Adrenal gland (tissue), 12 donors: ENCODE measurements around the gene PPIL3. TPM values are rescaled to one million over a fixed set of nuclear protein-coding genes. Genes with fewer than 3 reads are reported as not detected.
A peak's percentile ranks its signal among the peaks of the same experiment; 100 is the strongest.

Experiments used
- DNase-seq, 7 donors: peaks; one replicate each; pipeline ENCODE4 v3.0.0-alpha.2; 2019 to 2020
- H3K27ac ChIP-seq, 5 donors: fragments of 200-600 bp; sonication (generic) in 4 of 5; 1 replicate in 3 of 5; 2 replicates in 2 of 5; pipeline versions ENCODE4 v1.5.1 to v1.8.0; 2016 to 2020; ENCODE audit warnings: mild to moderate bottlenecking in 1 of 5
- H3K27me3 ChIP-seq: fragments of 200-600 bp; 2 replicates; pipeline ENCODE4 v1.8.0; 2021
- H3K36me3 ChIP-seq, 2 donors: fragments of 200-600 bp; replicated peaks in 1 of 2; 1 replicate in 1 of 2; 2 replicates in 1 of 2; pipeline versions ENCODE4 v1.5.1 to v1.8.0; 2018 to 2022
- H3K4me1 ChIP-seq, 2 donors: fragments of 200-600 bp; replicated peaks in 1 of 2; 1 replicate in 1 of 2; 2 replicates in 1 of 2; pipeline versions ENCODE4 v1.5.1 to v1.8.0; 2018 to 2021
- H3K4me3 ChIP-seq, 4 donors: fragments of 200-600 bp; sonication (generic) in 3 of 4; one replicate each; pipeline ENCODE4 v1.5.1; 2016 to 2018
- H3K9me3 ChIP-seq, 3 donors: fragments of 200-600 bp; sonication (generic) in 1 of 3; replicated peaks in 1 of 3; 1 replicate in 2 of 3; 2 replicates in 1 of 3; pipeline versions ENCODE4 v1.5.1 to v1.8.0; 2016 to 2021
- POLR2A ChIP-seq, 2 donors: fragments of 450-650 bp; IDR thresholded peaks; one replicate each; pipeline ENCODE4 v1.6.1; 2017; ENCODE audit warnings: antibody characterized with exemption in 2 of 2, mild to moderate bottlenecking in 2 of 2, moderate library complexity in 1 of 2
- WGBS, 4 donors: extraction: QIAGEN DNeasy Blood & Tissue Kit in 2 of 4; methylation state at CpG; one replicate each; pipeline versions ENCODE4 v1.1.5 to v1.1.7; 2013 to 2017; 5-methylcytosine and 5-hydroxymethylcytosine counted together
- intact Hi-C, 2 donors: fragments of 100-400 bp; cut with DNase I; formaldehyde crosslinking; loops; one replicate each; pipeline versions ENCODE4 v1.14.1 to v1.15.0; 2022 to 2023
- polyA plus RNA-seq, 3 donors: library from polyadenylated mRNA; stranded (reverse); fragments of 200-250 nt in 2 of 3; fragments of 350-450 nt in 1 of 3; fragmentation: Illumina TruSeq in 1 of 3; extraction: RNeasy Lipid Tissue Mini Kit (QIAGEN cat#74804) in 1 of 3; gene quantifications; one replicate each; pipeline ENCODE4 v1.2.3, GENCODE V29; 2013 to 2014
- total RNA-seq, 9 donors: library from RNA; depleted of rRNA in 4 of 9; stranded (reverse); fragments of >200 nt in 4 of 9; fragments of 120-200 nt in 1 of 9; fragmentation: NEBNext Ultra II Directional in 1 of 9; extraction: Animal tissue kit (Norgen Biotek cat#: 25700) in 1 of 9; gene quantifications; one replicate each; pipeline versions ENCODE4 v1.1.0 to v1.2.4, GENCODE V29; 2013 to 2023
- TF ChIP-seq, protein P1 (sequence below), 6 experiments: fragments of 450-650 bp in 4 of 6; fragments of 200-600 bp in 2 of 6; sonication (generic) in 1 of 6; IDR thresholded peaks; 1 replicate in 5 of 6; 2 replicates in 1 of 6; pipeline versions ENCODE4 v1.5.1 to v1.8.0; 2016 to 2021; ENCODE audit warnings: antibody characterized with exemption in 6 of 6, mild to moderate bottlenecking in 2 of 6, moderate library complexity in 1 of 6
- donor health status: healthy with polysubstance abuse.
- donor health status: Bipolar disorder and iron deficiency.
- donor health status: DM: yes; HTN: yes; CAD: no.
- donor health status: DM: no; HTN: no; CAD: no.
- donor health status: DM: no; HTN: no; CAD: no.
- donor health status: DM: yes; HTN: yes; CAD: no.

Gene PPIL3
- total and polyA plus RNA-seq, 12 donors = 13.2 to 186 (median 31.6) TPM

- intact Hi-C loops = no loop called here
- Histone ChIP-seq H3K4me1 (peaks cover 9 to 24% of the 10 kb centered on the region in 2 donors), H3K27ac (no peak overlapping the region), H3K36me3 (peaks cover 0 to 12% of the 10 kb centered on the region in 2 donors), H3K27me3 (no peaks in the 10 kb centered on the region), H3K9me3 (no peaks in the 10 kb centered on the region), H3K4me3 (no peak overlapping the region)
- 85 to 97% (median 93%) methylated on average over 1 to 2 of the region's 2 CpGs for WGBS, 4 donors
- TF ChIP-seq POLR2A (IDR thresholded peaks at IDR 0.05) = no peak
- TF ChIP-seq, protein P1, sequence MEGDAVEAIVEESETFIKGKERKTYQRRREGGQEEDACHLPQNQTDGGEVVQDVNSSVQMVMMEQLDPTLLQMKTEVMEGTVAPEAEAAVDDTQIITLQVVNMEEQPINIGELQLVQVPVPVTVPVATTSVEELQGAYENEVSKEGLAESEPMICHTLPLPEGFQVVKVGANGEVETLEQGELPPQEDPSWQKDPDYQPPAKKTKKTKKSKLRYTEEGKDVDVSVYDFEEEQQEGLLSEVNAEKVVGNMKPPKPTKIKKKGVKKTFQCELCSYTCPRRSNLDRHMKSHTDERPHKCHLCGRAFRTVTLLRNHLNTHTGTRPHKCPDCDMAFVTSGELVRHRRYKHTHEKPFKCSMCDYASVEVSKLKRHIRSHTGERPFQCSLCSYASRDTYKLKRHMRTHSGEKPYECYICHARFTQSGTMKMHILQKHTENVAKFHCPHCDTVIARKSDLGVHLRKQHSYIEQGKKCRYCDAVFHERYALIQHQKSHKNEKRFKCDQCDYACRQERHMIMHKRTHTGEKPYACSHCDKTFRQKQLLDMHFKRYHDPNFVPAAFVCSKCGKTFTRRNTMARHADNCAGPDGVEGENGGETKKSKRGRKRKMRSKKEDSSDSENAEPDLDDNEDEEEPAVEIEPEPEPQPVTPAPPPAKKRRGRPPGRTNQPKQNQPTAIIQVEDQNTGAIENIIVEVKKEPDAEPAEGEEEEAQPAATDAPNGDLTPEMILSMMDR (IDR thresholded peaks at IDR 0.05) = no peak
- DNase-seq = no peak
Observed at GRCh38 chr2:200869014-200869413, 19.9 kb downstream of the PPIL3 start.

DNA sequence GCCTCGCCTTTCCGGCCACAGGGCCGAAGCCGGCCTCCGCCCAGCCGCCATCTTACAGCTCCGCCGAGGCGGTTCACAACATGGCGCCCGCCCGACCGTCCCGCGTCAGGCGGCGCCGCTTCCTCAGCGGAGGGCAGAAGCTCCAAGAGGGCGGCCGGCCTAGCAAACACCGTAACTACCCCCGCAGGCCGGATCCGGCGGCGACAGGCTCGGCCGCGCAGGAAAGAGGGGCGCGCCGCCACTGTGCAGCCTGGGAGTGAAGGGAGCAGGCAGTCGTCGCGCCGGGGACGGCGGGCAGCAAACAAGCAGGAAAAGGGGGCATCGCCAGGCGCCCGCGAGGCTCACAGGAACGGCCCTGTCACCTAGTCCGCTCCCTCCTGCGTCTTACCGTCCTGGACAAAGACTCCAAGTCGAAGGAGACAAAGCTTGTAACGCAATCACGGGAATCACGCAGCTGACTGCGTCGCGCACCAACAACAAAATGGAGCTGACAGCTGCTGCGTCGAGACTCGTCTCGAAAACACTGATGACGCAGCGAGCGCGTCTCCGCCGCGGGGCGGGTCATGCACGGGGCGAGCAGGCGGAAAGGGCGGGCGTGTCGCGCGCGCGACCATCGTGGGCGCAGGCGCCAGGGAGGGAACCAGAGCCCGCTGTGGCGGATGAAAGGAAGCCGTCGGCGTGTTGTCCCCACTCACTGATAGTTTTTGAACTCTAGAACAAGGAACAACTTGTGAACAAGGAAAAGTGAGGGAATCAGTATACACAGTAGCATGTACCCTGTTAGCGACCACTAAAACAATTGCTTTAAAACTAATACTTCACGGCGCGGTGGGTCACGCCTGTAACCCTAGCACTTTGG is 24.5 kb downstream of the PPIL3 start, which contains the start of gene CLK1:
TSS of gene CLK1 (minus strand) at position 483 of the 859 bp plus-strand sequence. CDS start 2,796 bp downstream, outside the sequence.
- Histone ChIP-seq H3K4me1 (peaks cover 34 to 46% of the 10 kb centered on the region in 2 donors), H3K9me3 (no peaks in the 10 kb centered on the region), H3K36me3 (peaks cover 0 to 5% of the 10 kb centered on the region in 2 donors), H3K4me3 (peak within 1 kb of the TSS; percentile 62 to 95 (median 88)), H3K27me3 (no peaks in the 10 kb centered on the region), H3K27ac (peak within 1 kb of the TSS; percentile 99 to 100 (median 100))
- peak; percentile 96 to 99 (median 97) for DNase-seq
- TF ChIP-seq POLR2A (IDR thresholded peaks at IDR 0.05) = peak; percentile 98 to 100
- TF ChIP-seq, protein P1 (IDR thresholded peaks at IDR 0.05) = peak in 1 of 6 experiments; percentile 7
- 1 to 2% (median 1%) methylated on average over 26 to 89 of the region's 89 CpGs for WGBS, 4 donors
- intact Hi-C loops = loop anchor here in 1 of 2 donors (5.0 kb wide), 1 partner anchor 47 kb away; no protein-coding TSS in a partner anchor

DNA sequence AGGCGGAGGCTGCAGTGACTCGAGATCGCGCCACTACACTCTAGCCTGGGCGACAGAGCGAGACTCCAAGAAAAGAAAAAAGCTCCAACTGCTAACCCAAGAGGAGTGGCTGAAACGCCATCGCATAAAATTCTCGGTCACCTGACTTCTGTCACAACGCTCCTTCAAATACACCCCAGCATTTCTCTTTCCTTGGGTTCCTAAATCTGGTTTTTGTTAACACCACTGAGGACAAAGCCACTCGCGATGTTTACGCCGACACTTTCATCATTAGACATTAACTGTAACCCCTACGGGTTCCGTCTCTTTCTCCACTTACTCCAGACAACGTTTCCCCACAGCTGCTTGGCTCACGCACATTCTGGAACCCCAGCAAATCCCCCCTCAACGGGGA is 25.1 kb downstream of the PPIL3 start:
- peak in 4 of 7 donors; percentile 34 to 69 (median 46) for DNase-seq
- peaks cover 0 to 11% of the 10 kb centered on the region in 2 donors for H3K36me3 ChIP-seq
- TF ChIP-seq POLR2A (IDR thresholded peaks at IDR 0.05) = no peak
- TF ChIP-seq, protein P1 (IDR thresholded peaks at IDR 0.05) = no peak
- no peaks in the 10 kb centered on the region for H3K9me3 ChIP-seq
- H3K4me1 ChIP-seq = peaks cover 38 to 53% of the 10 kb centered on the region in 2 donors
- peak overlapping the region; percentile 62 to 95 (median 88) for H3K4me3 ChIP-seq
- peak overlapping the region; percentile 99 to 100 (median 100) for H3K27ac ChIP-seq
- intact Hi-C loops = loop anchor here in 1 of 2 donors (5.0 kb wide), 1 partner anchor 46 kb away; no protein-coding TSS in a partner anchor
- H3K27me3 ChIP-seq = no peaks in the 10 kb centered on the region
- 0 to 1% (median 1%) methylated on average over 18 to 19 of the region's 19 CpGs for whole genome bisulfite sequencing, 4 donors

- Histone ChIP-seq H3K4me1 (peaks cover 39 to 58% of the 10 kb centered on the region in 2 donors), H3K27ac (peak overlapping the region; percentile 99 to 100 (median 100)), H3K36me3 (peaks cover 0 to 24% of the 10 kb centered on the region in 2 donors), H3K4me3 (peak overlapping the region in 3 of 4 donors; percentile 83 to 95 (median 92)), H3K27me3 (no peaks in the 10 kb centered on the region), H3K9me3 (no peaks in the 10 kb centered on the region)
- 0 to 1% (median 0%) methylated on average over 13 of the region's 13 CpGs for WGBS, 4 donors
- DNase-seq = peak; percentile 46 to 74 (median 56)
- TF ChIP-seq, protein P1 (IDR thresholded peaks at IDR 0.05) = no peak
- peak; percentile 38 to 72 for TF ChIP-seq POLR2A (IDR thresholded peaks at IDR 0.05)
- intact Hi-C loops = loop anchor here in 1 of 2 donors (5.0 kb wide), 1 partner anchor 45 kb away; no protein-coding TSS in a partner anchor
Observed at GRCh38 chr2:200862532-200863000, 26.3 kb downstream of the PPIL3 start.
